Keratinocyte (primary cell): ENCODE measurements around the gene NLGN1. TPM values are rescaled to one million over a fixed set of nuclear protein-coding genes. Genes with fewer than 3 reads are reported as not detected.
"Not testable (repeated sequence)": the region's sequence is repeated elsewhere in the genome, so short reads cannot be mapped to it uniquely, and the experiment has no call there.

ENCODE experiments used
- DNase-seq: peaks from one replicate; pipeline ENCODE4 v3.0.0-alpha.2; 2011; ENCODE audit warnings: low read depth, missing footprints, low spot score
- FAIRE-seq: peaks from 2 replicates; lab custom pipeline; 2011; peaks lifted over from hg19 to GRCh38; lab: Jason Lieb, UNC
- H2AFZ ChIP-seq: 2 replicates; pipeline ENCODE4 v1.6.0; 2012; ENCODE audit warnings: low read length, control low read depth, inconsistent platforms; ENCODE audit not compliant: control insufficient read depth
- H3K27ac ChIP-seq: 2 replicates; pipeline ENCODE4 v1.5.1; 2011; ENCODE audit warnings: low read length; ENCODE audit not compliant: control insufficient read depth, insufficient read depth
- H3K27me3 ChIP-seq: 3 replicates; pipeline ENCODE4 v1.6.0; 2011; ENCODE audit warnings: low read length; ENCODE audit not compliant: control insufficient read depth, insufficient read depth; ENCODE audit errors: extremely low read depth
- H3K36me3 ChIP-seq, 2 experiments: 2 replicates in 1 of 2; 3 replicates in 1 of 2; pipeline ENCODE4 v1.5.1; 2011; ENCODE audit warnings: low read length in 2 of 2, mild to moderate bottlenecking in 1 of 2; ENCODE audit not compliant: control insufficient read depth in 2 of 2, insufficient read depth in 2 of 2; ENCODE audit errors: extremely low read depth in 1 of 2
- H3K4me1 ChIP-seq: 3 replicates; pipeline ENCODE4 v1.5.1; 2011; ENCODE audit warnings: low read length; ENCODE audit not compliant: control insufficient read depth, insufficient read depth; ENCODE audit errors: extremely low read depth
- H3K4me2 ChIP-seq: 3 replicates; pipeline ENCODE4 v1.6.0; 2011; ENCODE audit warnings: low read depth, low read length; ENCODE audit not compliant: control insufficient read depth, insufficient read depth; ENCODE audit errors: extremely low read depth
- H3K4me3 ChIP-seq, 3 experiments: fragments of 200-600 bp in 1 of 3; sonication (generic) in 1 of 3; 2 replicates in 2 of 3; 3 replicates in 1 of 3; pipeline ENCODE4 v1.5.1; 2011 to 2016; ENCODE audit warnings: low read length in 3 of 3, mild to moderate bottlenecking in 3 of 3, control low read depth in 2 of 3, inconsistent platforms in 1 of 3, low read depth in 1 of 3, mixed read lengths in 1 of 3, mixed run types in 1 of 3, moderate library complexity in 1 of 3; ENCODE audit not compliant: control insufficient read depth in 2 of 3, insufficient read depth in 2 of 3; ENCODE audit errors: extremely low read depth in 1 of 3
- H3K79me2 ChIP-seq: 2 replicates; pipeline ENCODE4 v1.6.0; 2012; ENCODE audit warnings: low read length; ENCODE audit not compliant: control insufficient read depth, insufficient read depth
- H3K9ac ChIP-seq: 3 replicates; pipeline ENCODE4 v1.6.0; 2011; ENCODE audit warnings: low read length; ENCODE audit not compliant: control insufficient read depth, insufficient read depth; ENCODE audit errors: extremely low read depth
- H3K9me1 ChIP-seq: 3 replicates; pipeline ENCODE4 v1.6.0; 2011; ENCODE audit warnings: low read length; ENCODE audit not compliant: control insufficient read depth, insufficient read depth; ENCODE audit errors: extremely low read depth
- H3K9me3 ChIP-seq: 2 replicates; pipeline ENCODE4 v1.5.1; 2012; ENCODE audit warnings: low read depth, low read length; ENCODE audit not compliant: control insufficient read depth
- H4K20me1 ChIP-seq: 3 replicates; pipeline ENCODE4 v1.6.0; 2011; ENCODE audit warnings: low read length; ENCODE audit not compliant: control insufficient read depth, insufficient read depth; ENCODE audit errors: extremely low read depth
- EZH2 ChIP-seq: IDR thresholded peaks from one replicate; pipeline ENCODE4 v1.6.1; 2012; ENCODE audit warnings: inconsistent platforms, mild to moderate bottlenecking, low read length, moderate library complexity
- dilution Hi-C: fragments of 300-500 bp; cut with MboI; formaldehyde crosslinking; loops from one replicate; pipeline ENCODE4 v1.7.0; 2020; ENCODE audit warnings: low sequenced_read_pairs; ENCODE audit not compliant: extremely low pct_ligation_motif_present
- polyA plus RNA-seq, 5 experiments: library from polyadenylated mRNA; depleted of rRNA in 3 of 5; stranded (reverse) in 3 of 5; stranded (forward) in 1 of 5; unstranded in 1 of 5; fragments of >200 nt; gene quantifications; 1 replicate in 1 of 5; 2 replicates in 3 of 5; 3 replicates in 1 of 5; pipeline versions ENCODE4 v1.2.1 to v1.2.3, GENCODE V29; 2011 to 2012; ENCODE audit warnings: missing spikeins in 2 of 5, low read depth in 1 of 5, low replicate concordance in 1 of 5
- TF ChIP-seq, protein P1 (sequence below), 3 experiments: IDR thresholded peaks in 1 of 3; conservative IDR thresholded peaks in 1 of 3; optimal IDR thresholded peaks in 1 of 3; 2 replicates in 2 of 3; 3 replicates in 1 of 3; pipeline versions ENCODE3 to v1.5.1; 2011; ENCODE audit warnings: low read length in 3 of 3, mild to moderate bottlenecking in 3 of 3, moderate library complexity in 2 of 3, control low read depth in 1 of 3, inconsistent platforms in 1 of 3; ENCODE audit not compliant: insufficient read depth in 2 of 3; ENCODE audit errors: extremely low read depth in 1 of 3

NLGN1 gene
- polyA plus RNA-seq, 1 donor (not counting 4 experiments of a cell fraction or from before 2014, with no cell fraction given) = not detected

DNA sequence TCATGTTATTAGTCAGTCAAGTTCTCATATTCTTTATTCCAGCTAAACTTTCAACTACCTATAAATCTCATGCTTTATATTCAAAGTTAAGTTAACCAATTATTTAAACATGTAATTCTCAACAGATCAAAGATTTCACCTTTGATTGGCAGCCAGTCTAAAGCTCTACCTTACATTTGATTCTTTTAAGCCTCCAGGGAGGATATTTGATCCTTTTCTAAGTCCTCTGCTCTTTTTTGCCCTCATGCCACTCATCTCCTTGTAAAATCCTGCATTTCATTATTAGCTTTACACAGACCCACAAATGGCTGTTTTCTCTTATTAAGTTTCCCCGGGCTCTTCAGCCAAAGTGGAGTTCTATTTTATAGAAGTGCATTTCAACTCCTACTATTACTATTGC is 134.1 kb downstream of the NLGN1 start:
- no peaks in the 10 kb centered on the region for H3K9me1 ChIP-seq
- H3K27ac ChIP-seq = no peak overlapping the region
- H2AFZ ChIP-seq = no peak overlapping the region
- no peaks in the 10 kb centered on the region for H4K20me1 ChIP-seq
- TF ChIP-seq EZH2 = no peak
- TF ChIP-seq, protein P1, sequence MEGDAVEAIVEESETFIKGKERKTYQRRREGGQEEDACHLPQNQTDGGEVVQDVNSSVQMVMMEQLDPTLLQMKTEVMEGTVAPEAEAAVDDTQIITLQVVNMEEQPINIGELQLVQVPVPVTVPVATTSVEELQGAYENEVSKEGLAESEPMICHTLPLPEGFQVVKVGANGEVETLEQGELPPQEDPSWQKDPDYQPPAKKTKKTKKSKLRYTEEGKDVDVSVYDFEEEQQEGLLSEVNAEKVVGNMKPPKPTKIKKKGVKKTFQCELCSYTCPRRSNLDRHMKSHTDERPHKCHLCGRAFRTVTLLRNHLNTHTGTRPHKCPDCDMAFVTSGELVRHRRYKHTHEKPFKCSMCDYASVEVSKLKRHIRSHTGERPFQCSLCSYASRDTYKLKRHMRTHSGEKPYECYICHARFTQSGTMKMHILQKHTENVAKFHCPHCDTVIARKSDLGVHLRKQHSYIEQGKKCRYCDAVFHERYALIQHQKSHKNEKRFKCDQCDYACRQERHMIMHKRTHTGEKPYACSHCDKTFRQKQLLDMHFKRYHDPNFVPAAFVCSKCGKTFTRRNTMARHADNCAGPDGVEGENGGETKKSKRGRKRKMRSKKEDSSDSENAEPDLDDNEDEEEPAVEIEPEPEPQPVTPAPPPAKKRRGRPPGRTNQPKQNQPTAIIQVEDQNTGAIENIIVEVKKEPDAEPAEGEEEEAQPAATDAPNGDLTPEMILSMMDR (optimal IDR thresholded peaks at IDR 0.05 in 1 of 3, IDR thresholded peaks at IDR 0.05 in 1 of 3, conservative IDR thresholded peaks at IDR 0.05 in 1 of 3; ENCODE audit: extremely low read depth in 1 of 3, insufficient read depth in 2 of 3, low read length in 3 of 3) = no peak
- H3K4me3 ChIP-seq = no peak overlapping the region
- dilution Hi-C loops = no loop called here
- no peaks in the 10 kb centered on the region for H3K27me3 ChIP-seq
- H3K4me2 ChIP-seq = no peak overlapping the region
- DNase-seq (no peak), FAIRE-seq (no peak)
- H3K9me3 ChIP-seq = no peaks in the 10 kb centered on the region
- no peak overlapping the region for H3K9ac ChIP-seq
- no peaks in the 10 kb centered on the region for H3K36me3 ChIP-seq
- no peaks in the 10 kb centered on the region for H3K4me1 ChIP-seq
- H3K79me2 ChIP-seq = no peaks in the 10 kb centered on the region

DNA sequence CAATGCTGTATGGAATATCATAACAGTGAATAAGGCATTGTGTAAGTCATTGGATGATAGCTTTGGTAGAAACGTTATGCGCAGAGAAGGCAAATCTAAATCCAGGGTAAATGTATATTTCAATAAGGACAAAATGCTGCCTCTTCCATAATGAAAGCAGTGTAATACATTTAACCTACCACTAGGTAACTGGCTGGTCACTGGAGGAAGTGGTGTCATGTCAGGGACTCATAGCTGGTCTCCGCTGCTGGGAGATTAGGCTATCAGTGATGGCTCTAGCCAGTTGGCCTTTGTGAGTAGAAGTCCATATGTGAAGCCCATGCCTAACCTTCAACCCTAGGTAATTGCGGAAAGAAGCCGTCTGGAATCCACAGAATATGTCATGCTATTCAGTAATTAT is 140.9 kb downstream of the NLGN1 start:
- Histone ChIP-seq H3K9ac (no peak overlapping the region), H3K79me2 (no peaks in the 10 kb centered on the region), H3K9me3 (no peaks in the 10 kb centered on the region), H3K4me1 (no peaks in the 10 kb centered on the region), H3K4me2 (no peak overlapping the region), H3K9me1 (no peaks in the 10 kb centered on the region), H3K27me3 (no peaks in the 10 kb centered on the region), H4K20me1 (no peaks in the 10 kb centered on the region), H2AFZ (no peak overlapping the region), H3K4me3 (no peak overlapping the region), H3K36me3 (no peaks in the 10 kb centered on the region), H3K27ac (no peak overlapping the region)
- FAIRE-seq (no peak), DNase-seq (no peak)
- dilution Hi-C loops = no loop called here
- TF ChIP-seq, protein P1 (optimal IDR thresholded peaks at IDR 0.05 in 1 of 3, IDR thresholded peaks at IDR 0.05 in 1 of 3, conservative IDR thresholded peaks at IDR 0.05 in 1 of 3; ENCODE audit: extremely low read depth in 1 of 3, insufficient read depth in 2 of 3, low read length in 3 of 3) = peak in 1 of 3 experiments; percentile 13
- no peak for TF ChIP-seq EZH2

DNA sequence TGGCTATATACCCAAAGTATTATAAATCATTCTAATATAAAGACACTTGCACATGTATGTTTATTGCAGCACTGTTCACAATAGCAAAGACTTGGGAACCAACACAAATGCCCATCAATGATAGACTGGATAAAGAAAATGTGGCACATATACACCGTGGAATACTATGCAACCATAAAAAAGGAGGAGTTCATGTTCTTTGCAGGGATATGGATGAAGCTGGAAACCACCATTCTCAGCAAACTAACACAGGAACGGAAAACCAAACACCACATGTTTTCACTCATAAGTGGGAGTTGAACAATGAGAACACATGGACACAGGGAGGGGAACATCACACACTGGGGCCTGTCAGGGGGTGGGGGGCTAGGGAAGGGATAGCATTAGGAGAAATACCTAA is 148.0 kb downstream of the NLGN1 start:
- H3K9me1 ChIP-seq, H3K4me2 ChIP-seq, H3K27me3 ChIP-seq, H3K4me1 ChIP-seq, dilution Hi-C loops, H3K36me3 ChIP-seq, H3K27ac ChIP-seq, H3K9ac ChIP-seq, H3K9me3 ChIP-seq, H3K79me2 ChIP-seq, H2AFZ ChIP-seq, DNase-seq, FAIRE-seq, H3K4me3 ChIP-seq, H4K20me1 ChIP-seq: not testable (repeated sequence)
